CD4-positive, alpha-beta memory T cell (primary cell): ENCODE data around the gene CCL2. TPM values are rescaled to one million over a fixed set of nuclear protein-coding genes. Genes with fewer than 3 reads are reported as not detected.

Experiments
- CTCF ChIA-PET: fragments of 350-600 bp; sonication (Branson Sonifier 250); formaldehyde crosslinking; loops from one replicate; lab custom pipeline; 2021; ENCODE audit warnings: inconsistent platforms; ENCODE audit not compliant: partially characterized antibody; lab: Charles Lee
- POLR2A ChIA-PET: fragments of 350-600 bp; sonication (Branson Sonifier 250); formaldehyde crosslinking; loops from one replicate; lab custom pipeline; 2021; ENCODE audit not compliant: partially characterized antibody; lab: Charles Lee
- DNase-seq, 5 donors: peaks; one replicate each; pipeline versions ENCODE4 v3.0.0 to v3.0.0-alpha.2; 2020 to 2022; ENCODE audit warnings: mixed read lengths in 1 of 5
- H3K27ac ChIP-seq: one replicate; pipeline ENCODE4 v1.7.0; 2013; ENCODE audit warnings: low read depth, low read length
- H3K27me3 ChIP-seq: 2 replicates; pipeline ENCODE4 v1.7.0; 2013; ENCODE audit warnings: mild to moderate bottlenecking, low read length, moderate library complexity; ENCODE audit not compliant: insufficient read depth
- H3K36me3 ChIP-seq: 2 replicates; pipeline ENCODE4 v1.7.0; 2013; ENCODE audit warnings: mild to moderate bottlenecking, low read length, moderate library complexity; ENCODE audit not compliant: insufficient read depth
- H3K4me1 ChIP-seq: 2 replicates; pipeline ENCODE4 v1.7.0; 2013; ENCODE audit warnings: mild to moderate bottlenecking, low read length, moderate library complexity; ENCODE audit not compliant: insufficient read depth
- H3K4me3 ChIP-seq, 2 donors: one replicate each; pipeline ENCODE4 v1.7.0; 2013; ENCODE audit warnings: low read length in 2 of 2, mild to moderate bottlenecking in 1 of 2
- H3K9me3 ChIP-seq, 2 donors: one replicate each; pipeline ENCODE4 v1.7.0; 2013; ENCODE audit warnings: low read length in 2 of 2, control low read depth in 1 of 2; ENCODE audit not compliant: control insufficient read depth in 1 of 2
- H3K27ac Mint-ChIP-seq, 7 donors: one replicate each; pipeline ENCODE4 v1.8.0; 2020 to 2021; ENCODE audit warnings: mixed read lengths in 7 of 7, mild to moderate bottlenecking in 6 of 7, inconsistent platforms in 3 of 7, moderate library complexity in 3 of 7
- H3K27me3 Mint-ChIP-seq, 2 donors: one replicate each; pipeline ENCODE4 v1.8.0; 2020 to 2021; ENCODE audit warnings: mixed read lengths in 2 of 2
- H3K36me3 Mint-ChIP-seq, 2 donors: one replicate each; pipeline ENCODE4 v1.8.0; 2020 to 2021; ENCODE audit warnings: mixed read lengths in 2 of 2, inconsistent platforms in 1 of 2, mild to moderate bottlenecking in 1 of 2
- H3K4me1 Mint-ChIP-seq, 4 donors: one replicate each; pipeline ENCODE4 v1.8.0; 2020 to 2021; ENCODE audit warnings: mixed read lengths in 4 of 4, mild to moderate bottlenecking in 1 of 4
- H3K4me3 Mint-ChIP-seq, 8 donors: one replicate each; pipeline ENCODE4 v1.8.0; 2020 to 2021; ENCODE audit warnings: mixed read lengths in 8 of 8, mild to moderate bottlenecking in 7 of 8, moderate library complexity in 6 of 8, inconsistent platforms in 3 of 8
- H3K9me3 Mint-ChIP-seq, 8 donors: one replicate each; pipeline ENCODE4 v1.8.0; 2020 to 2021; ENCODE audit warnings: mixed read lengths in 8 of 8, mild to moderate bottlenecking in 5 of 8, inconsistent platforms in 3 of 8, moderate library complexity in 1 of 8
- intact Hi-C: fragments of 100-400 bp; cut with micrococcal nuclease; formaldehyde crosslinking; loops from one replicate; pipeline ENCODE4 v1.15.1; 2023
- polyA plus RNA-seq, 2 donors: library from polyadenylated mRNA; unstranded; fragments of 300-500 nt; fragmentation: Illumina TruSeq; gene quantifications; one replicate each; pipeline ENCODE4 v1.2.3, GENCODE V29; 2021
- total RNA-seq, 2 experiments: library from RNA; stranded (reverse); gene quantifications; one replicate each; pipeline ENCODE4 v1.2.3, GENCODE V29; 2021

Gene CCL2
- total and polyA plus RNA-seq, 4 experiments from 2014 or later = 16.7 to 20.7 TPM; not detected in 2

DNA sequence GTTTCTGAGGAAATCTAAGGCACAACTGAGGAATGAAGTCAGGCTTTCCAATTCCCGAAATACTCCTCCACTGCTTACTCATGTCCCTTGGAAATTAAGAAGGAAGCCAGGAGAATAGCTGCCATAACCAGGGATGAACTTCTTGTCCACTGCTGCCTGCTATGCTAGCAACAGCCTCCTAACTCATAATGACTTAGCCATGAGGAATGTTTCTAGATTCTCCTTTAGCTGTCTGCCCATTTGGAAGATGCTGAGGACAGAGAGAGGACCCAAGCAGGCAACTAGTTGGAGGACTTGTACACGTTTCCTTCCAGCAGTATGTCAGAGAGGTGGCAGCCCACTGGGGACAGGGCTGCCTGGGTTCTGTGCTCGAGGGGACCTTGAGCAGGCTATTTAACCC, 939 bp upstream of the CCL2 start:
- CTCF ChIA-PET = no interaction called here
- H3K27me3 Mint-ChIP-seq = peaks cover 23 to 46% of the 10 kb centered on the region in 2 donors
- intact Hi-C loops = no loop called here
- Histone ChIP-seq H3K9me3 (no peaks in the 10 kb centered on the region), H3K27ac (no peak overlapping the region), H3K36me3 (no peaks in the 10 kb centered on the region), H3K4me1 (no peaks in the 10 kb centered on the region), H3K4me3 (no peak overlapping the region), H3K27me3 (no peaks in the 10 kb centered on the region)
- no peak overlapping the region for H3K27ac Mint-ChIP-seq
- DNase-seq = no peak
- H3K4me1 Mint-ChIP-seq = peaks cover 0 to 4% (median 0%) of the 10 kb centered on the region in 4 donors
- no peaks in the 10 kb centered on the region for H3K9me3 Mint-ChIP-seq
- no peaks in the 10 kb centered on the region for H3K36me3 Mint-ChIP-seq
- H3K4me3 Mint-ChIP-seq = no peak overlapping the region
- POLR2A ChIA-PET = no interaction called here

DNA sequence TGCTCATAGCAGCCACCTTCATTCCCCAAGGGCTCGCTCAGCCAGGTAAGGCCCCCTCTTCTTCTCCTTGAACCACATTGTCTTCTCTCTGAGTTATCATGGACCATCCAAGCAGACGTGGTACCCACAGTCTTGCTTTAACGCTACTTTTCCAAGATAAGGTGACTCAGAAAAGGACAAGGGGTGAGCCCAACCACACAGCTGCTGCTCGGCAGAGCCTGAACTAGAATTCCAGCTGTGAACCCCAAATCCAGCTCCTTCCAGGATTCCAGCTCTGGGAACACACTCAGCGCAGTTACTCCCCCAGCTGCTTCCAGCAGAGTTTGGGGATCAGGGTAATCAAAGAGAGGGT, 272 bp downstream of the CCL2 start:
- no peak overlapping the region for H3K4me3 ChIP-seq
- no peak overlapping the region for H3K27ac ChIP-seq
- no peaks in the 10 kb centered on the region for H3K27me3 ChIP-seq
- Mint-ChIP-seq H3K27ac (no peak overlapping the region), H3K36me3 (no peaks in the 10 kb centered on the region), H3K4me1 (peaks cover 0 to 4% (median 0%) of the 10 kb centered on the region in 4 donors), H3K4me3 (no peak overlapping the region), H3K9me3 (no peaks in the 10 kb centered on the region), H3K27me3 (peaks cover 24 to 51% of the 10 kb centered on the region in 2 donors)
- intact Hi-C loops = no loop called here
- H3K9me3 ChIP-seq = no peaks in the 10 kb centered on the region
- ChIA-PET CTCF (no interaction called here), POLR2A (no interaction called here)
- H3K4me1 ChIP-seq = no peaks in the 10 kb centered on the region
- DNase-seq = no peak
- H3K36me3 ChIP-seq = no peaks in the 10 kb centered on the region

DNA sequence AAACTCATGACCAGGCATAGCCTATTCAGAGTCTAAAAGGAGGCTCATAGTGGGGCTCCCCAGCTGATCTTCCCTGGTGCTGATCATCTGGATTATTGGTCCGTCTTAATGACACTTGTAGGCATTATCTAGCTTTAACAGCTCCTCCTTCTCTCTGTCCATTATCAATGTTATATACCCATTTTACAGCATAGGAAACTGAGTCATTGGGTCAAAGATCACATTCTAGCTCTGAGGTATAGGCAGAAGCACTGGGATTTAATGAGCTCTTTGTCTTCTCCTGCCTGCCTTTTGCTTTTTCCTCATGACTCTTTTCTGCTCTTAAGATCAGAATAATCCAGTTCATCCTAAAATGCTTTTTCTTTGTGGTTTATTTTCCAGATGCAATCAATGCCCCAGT, 756 bp downstream of the CCL2 start:
- no peak for DNase-seq
- Mint-ChIP-seq H3K4me1 (peaks cover 0 to 4% (median 0%) of the 10 kb centered on the region in 4 donors), H3K9me3 (no peaks in the 10 kb centered on the region), H3K27ac (no peak overlapping the region), H3K4me3 (no peak overlapping the region), H3K36me3 (no peaks in the 10 kb centered on the region), H3K27me3 (peaks cover 24 to 51% of the 10 kb centered on the region in 2 donors)
- CTCF ChIA-PET = no interaction called here
- no peaks in the 10 kb centered on the region for H3K9me3 ChIP-seq
- H3K27me3 ChIP-seq = no peaks in the 10 kb centered on the region
- no peaks in the 10 kb centered on the region for H3K36me3 ChIP-seq
- H3K4me3 ChIP-seq = no peak overlapping the region
- intact Hi-C loops = no loop called here
- H3K4me1 ChIP-seq = no peaks in the 10 kb centered on the region
- H3K27ac ChIP-seq = no peak overlapping the region
- POLR2A ChIA-PET = no interaction called here

GRCh38 chr17:34257299-34257985, 2.4 kb downstream of the CCL2 start:
- Mint-ChIP-seq H3K27ac (no peak overlapping the region), H3K4me3 (no peak overlapping the region), H3K27me3 (peaks cover 26 to 51% of the 10 kb centered on the region in 2 donors), H3K9me3 (no peaks in the 10 kb centered on the region), H3K36me3 (no peaks in the 10 kb centered on the region), H3K4me1 (peaks cover 0 to 6% (median 0%) of the 10 kb centered on the region in 4 donors)
- Histone ChIP-seq H3K4me3 (no peak overlapping the region), H3K36me3 (no peaks in the 10 kb centered on the region), H3K4me1 (no peaks in the 10 kb centered on the region), H3K27ac (no peak overlapping the region), H3K9me3 (no peaks in the 10 kb centered on the region), H3K27me3 (no peaks in the 10 kb centered on the region)
- intact Hi-C loops = no loop called here
- ChIA-PET POLR2A (no interaction called here), CTCF (interaction anchor here (1.3 kb wide), 1 partner anchor 12 kb away, joined by 3 read pairs; no protein-coding TSS in a partner anchor)
- DNase-seq = no peak

DNA sequence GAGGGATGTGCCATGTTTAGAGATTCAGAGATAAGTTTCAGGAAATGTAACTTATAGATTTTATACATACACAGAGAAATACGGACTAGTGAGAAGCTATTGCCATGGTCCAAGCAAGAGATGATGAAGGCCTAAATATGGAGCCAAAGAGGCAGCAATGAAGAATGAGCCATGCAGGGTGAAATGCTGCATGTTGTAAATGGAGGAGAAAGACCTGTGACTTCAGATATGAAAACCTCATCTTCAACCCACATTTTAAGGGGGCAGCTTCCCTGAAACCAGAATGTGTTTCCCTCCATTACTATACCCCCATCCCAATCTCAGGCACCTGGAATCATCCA, 2.9 kb downstream of the CCL2 start:
- Histone ChIP-seq H3K4me1 (no peaks in the 10 kb centered on the region), H3K9me3 (no peaks in the 10 kb centered on the region), H3K4me3 (no peak overlapping the region), H3K27ac (no peak overlapping the region), H3K36me3 (no peaks in the 10 kb centered on the region), H3K27me3 (no peaks in the 10 kb centered on the region)
- no peak for DNase-seq
- Mint-ChIP-seq H3K27ac (no peak overlapping the region), H3K4me3 (no peak overlapping the region), H3K36me3 (no peaks in the 10 kb centered on the region), H3K27me3 (peaks cover 22 to 47% of the 10 kb centered on the region in 2 donors), H3K4me1 (peaks cover 0 to 6% (median 0%) of the 10 kb centered on the region in 4 donors), H3K9me3 (no peaks in the 10 kb centered on the region)
- CTCF ChIA-PET = no interaction called here
- intact Hi-C loops = no loop called here
- POLR2A ChIA-PET = no interaction called here

- H3K27me3 ChIP-seq = no peaks in the 10 kb centered on the region
- Mint-ChIP-seq H3K4me1 (peaks cover 0 to 6% (median 0%) of the 10 kb centered on the region in 4 donors), H3K27me3 (peaks cover 20 to 41% of the 10 kb centered on the region in 2 donors), H3K9me3 (no peaks in the 10 kb centered on the region), H3K4me3 (no peak overlapping the region), H3K36me3 (no peaks in the 10 kb centered on the region), H3K27ac (no peak overlapping the region)
- H3K9me3 ChIP-seq = no peaks in the 10 kb centered on the region
- no peaks in the 10 kb centered on the region for H3K4me1 ChIP-seq
- intact Hi-C loops = no loop called here
- no peak overlapping the region for H3K4me3 ChIP-seq
- ChIA-PET CTCF (no interaction called here), POLR2A (no interaction called here)
- H3K27ac ChIP-seq = no peak overlapping the region
- no peaks in the 10 kb centered on the region for H3K36me3 ChIP-seq
- DNase-seq = no peak
Measured at GRCh38 chr17:34259146-34259545, 4.1 kb downstream of the CCL2 start.

DNA sequence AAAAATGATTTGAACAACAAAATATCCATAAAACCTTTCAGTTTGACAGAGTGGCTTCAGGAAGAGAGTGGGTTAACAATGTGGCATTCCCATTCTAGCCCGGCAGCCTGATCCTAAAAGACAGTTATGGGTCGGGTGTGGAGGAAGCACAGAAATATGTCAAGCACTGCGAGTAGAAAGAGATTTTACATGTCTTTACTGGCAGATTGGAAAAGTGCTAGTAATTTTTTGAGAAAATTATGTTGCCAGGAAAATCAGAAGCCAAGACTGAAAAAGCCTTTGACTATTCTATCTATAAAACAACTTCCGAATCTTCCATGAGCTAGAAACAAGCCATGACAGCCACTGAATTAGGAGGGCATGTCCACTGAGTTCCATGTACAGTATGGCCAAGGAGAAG, 5.8 kb downstream of the CCL2 start:
- H3K27ac Mint-ChIP-seq = no peak overlapping the region
- H3K36me3 ChIP-seq = no peaks in the 10 kb centered on the region
- H3K27me3 ChIP-seq = no peaks in the 10 kb centered on the region
- H3K27me3 Mint-ChIP-seq = peaks cover 21 to 33% of the 10 kb centered on the region in 2 donors
- intact Hi-C loops = no loop called here
- no peaks in the 10 kb centered on the region for H3K9me3 Mint-ChIP-seq
- no peaks in the 10 kb centered on the region for H3K4me1 ChIP-seq
- no peak overlapping the region for H3K4me3 ChIP-seq
- no peak overlapping the region for H3K4me3 Mint-ChIP-seq
- no peak for DNase-seq
- no peaks in the 10 kb centered on the region for H3K9me3 ChIP-seq
- no peak overlapping the region for H3K27ac ChIP-seq
- H3K36me3 Mint-ChIP-seq = no peaks in the 10 kb centered on the region
- POLR2A ChIA-PET = no interaction called here
- H3K4me1 Mint-ChIP-seq = peaks cover 0 to 2% (median 0%) of the 10 kb centered on the region in 4 donors
- CTCF ChIA-PET = no interaction called here
